Spleen (tissue), 7 donors: ENCODE data around the gene ATP10B.

ENCODE experiments used
- POLR2A ChIP-seq, 3 donors: fragments of 450-650 bp; IDR thresholded peaks; one replicate each; pipeline ENCODE4 v1.5.1; 2017; ENCODE audit warnings: antibody characterized with exemption in 3 of 3, mild to moderate bottlenecking in 1 of 3
- TF ChIP-seq, protein P1 (sequence below), 11 experiments: fragments of 200-600 bp in 7 of 11; fragments of 450-650 bp in 4 of 11; sonication (generic) in 4 of 11; IDR thresholded peaks in 8 of 11; conservative IDR thresholded peaks in 3 of 11; 1 replicate in 7 of 11; 2 replicates in 4 of 11; pipeline versions ENCODE4 v1.4.0 to v1.8.0; 2016 to 2021; ENCODE audit warnings: antibody characterized with exemption in 11 of 11, inconsistent platforms in 4 of 11, mild to moderate bottlenecking in 1 of 11
- donor health status: DM: no; HTN: no; CAD: no; lungs with moderate emphysema.
- donor health status: DM: no; HTN: no; CAD: no.
- donor health status: DM: no; HTN: no; CAD: no.

DNA sequence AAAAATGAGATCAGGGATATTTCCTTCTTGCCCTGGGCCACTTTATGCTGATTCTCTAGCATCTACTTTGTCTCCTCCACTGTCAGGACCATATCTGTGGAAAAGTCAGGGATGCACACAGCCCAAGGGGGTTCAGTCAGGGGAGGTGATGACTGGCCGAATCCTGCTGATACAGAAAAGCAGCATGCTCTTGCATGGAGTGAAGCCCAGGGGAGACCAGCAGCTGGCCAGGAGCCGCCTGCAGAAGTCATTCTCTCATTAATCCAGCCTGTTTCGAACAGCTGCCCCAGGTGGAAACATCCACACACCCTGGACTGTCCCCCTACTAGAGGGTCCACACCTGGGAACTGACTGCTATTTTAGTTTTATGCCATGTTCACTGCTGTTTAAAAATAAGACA, 177.1 kb downstream of the ATP10B start:
- TF ChIP-seq POLR2A (IDR thresholded peaks at IDR 0.05): no peak
- TF ChIP-seq, protein P1, sequence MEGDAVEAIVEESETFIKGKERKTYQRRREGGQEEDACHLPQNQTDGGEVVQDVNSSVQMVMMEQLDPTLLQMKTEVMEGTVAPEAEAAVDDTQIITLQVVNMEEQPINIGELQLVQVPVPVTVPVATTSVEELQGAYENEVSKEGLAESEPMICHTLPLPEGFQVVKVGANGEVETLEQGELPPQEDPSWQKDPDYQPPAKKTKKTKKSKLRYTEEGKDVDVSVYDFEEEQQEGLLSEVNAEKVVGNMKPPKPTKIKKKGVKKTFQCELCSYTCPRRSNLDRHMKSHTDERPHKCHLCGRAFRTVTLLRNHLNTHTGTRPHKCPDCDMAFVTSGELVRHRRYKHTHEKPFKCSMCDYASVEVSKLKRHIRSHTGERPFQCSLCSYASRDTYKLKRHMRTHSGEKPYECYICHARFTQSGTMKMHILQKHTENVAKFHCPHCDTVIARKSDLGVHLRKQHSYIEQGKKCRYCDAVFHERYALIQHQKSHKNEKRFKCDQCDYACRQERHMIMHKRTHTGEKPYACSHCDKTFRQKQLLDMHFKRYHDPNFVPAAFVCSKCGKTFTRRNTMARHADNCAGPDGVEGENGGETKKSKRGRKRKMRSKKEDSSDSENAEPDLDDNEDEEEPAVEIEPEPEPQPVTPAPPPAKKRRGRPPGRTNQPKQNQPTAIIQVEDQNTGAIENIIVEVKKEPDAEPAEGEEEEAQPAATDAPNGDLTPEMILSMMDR (IDR thresholded peaks at IDR 0.05 in 8 of 11, conservative IDR thresholded peaks at IDR 0.05 in 3 of 11): no peak
